ENCODE data around the gene PRAC2. TPM values are rescaled to one million over a fixed set of nuclear protein-coding genes. Genes with fewer than 3 reads are reported as not detected.

The PRAC2 gene
- total RNA-seq, 1 donor from 2014 or later = not detected

GRCh38 chr17:48725288-48726064 lies 2.5 kb downstream of the PRAC2 start:
- H3K79me2 ChIP-seq (ENCODE audit: insufficient read depth, low read length) = no peaks in the 10 kb centered on the region
- no peak overlapping the region for H2AFZ ChIP-seq (ENCODE audit: low read depth, low read length)
- peaks cover 16% of the 10 kb centered on the region for H3K9me3 Mint-ChIP-seq (ENCODE audit: unreplicated experiment)
- peaks cover 16% of the 10 kb centered on the region for H3K9me3 ChIP-seq (ENCODE audit: insufficient read depth, low read depth, low read length)
- no peaks in the 10 kb centered on the region for H3K36me3 ChIP-seq (ENCODE audit: insufficient read depth, low read length)
- H3K27ac ChIP-seq (ENCODE audit: low read depth, low read length) = no peak overlapping the region
- H3K27me3 Mint-ChIP-seq (ENCODE audit: low read depth, unreplicated experiment) = peaks cover 96% of the 10 kb centered on the region
- TF ChIP-seq EZH2 (IDR thresholded peaks at IDR 0.05; ENCODE audit: insufficient read depth, low read length) (peak; percentile 99), CTCF (IDR thresholded peaks at IDR 0.05; ENCODE audit: insufficient read depth, low read depth, low read length) (no peak)
- FAIRE-seq = no peak
- H3K27me3 ChIP-seq (ENCODE audit: insufficient read depth, low read length) = peaks cover 98% of the 10 kb centered on the region
- H3K4me2 ChIP-seq (ENCODE audit: low read length) = peak overlapping the region; percentile 15
- no peak overlapping the region for H3K4me3 ChIP-seq (ENCODE audit: insufficient read depth, low read depth, low read length)
- H3K9ac ChIP-seq (ENCODE audit: low read length) = no peak overlapping the region
- peaks cover 2% of the 10 kb centered on the region for H3K36me3 Mint-ChIP-seq (ENCODE audit: low read depth, unreplicated experiment)
- peaks cover 2% of the 10 kb centered on the region for H3K4me1 ChIP-seq (ENCODE audit: insufficient read depth, low read length)
- H3K4me1 Mint-ChIP-seq (ENCODE audit: low read depth, unreplicated experiment) = no peaks in the 10 kb centered on the region
- no peak overlapping the region for H3K27ac Mint-ChIP-seq (ENCODE audit: unreplicated experiment)
- H4K20me1 ChIP-seq (ENCODE audit: insufficient read depth, low read length) = peaks cover 2% of the 10 kb centered on the region
- H3K4me3 Mint-ChIP-seq (ENCODE audit: unreplicated experiment) = no peak overlapping the region
- no peak for DNase-seq (ENCODE audit: low read depth)

- H3K4me3 Mint-ChIP-seq (ENCODE audit: unreplicated experiment) = no peak overlapping the region
- Histone ChIP-seq H3K4me3 (ENCODE audit: insufficient read depth, low read depth, low read length) (no peak overlapping the region), H4K20me1 (ENCODE audit: insufficient read depth, low read length) (no peaks in the 10 kb centered on the region), H3K79me2 (ENCODE audit: insufficient read depth, low read length) (no peaks in the 10 kb centered on the region), H3K4me1 (ENCODE audit: insufficient read depth, low read length) (peaks cover 2% of the 10 kb centered on the region), H3K9me3 (ENCODE audit: insufficient read depth, low read depth, low read length) (peaks cover 16% of the 10 kb centered on the region), H3K27me3 (ENCODE audit: insufficient read depth, low read length) (peaks cover 98% of the 10 kb centered on the region), H2AFZ (ENCODE audit: low read depth, low read length) (no peak overlapping the region), H3K36me3 (ENCODE audit: insufficient read depth, low read length) (no peaks in the 10 kb centered on the region), H3K9ac (ENCODE audit: low read length) (no peak overlapping the region), H3K27ac (ENCODE audit: low read depth, low read length) (no peak overlapping the region), H3K4me2 (ENCODE audit: low read length) (no peak overlapping the region)
- H3K27me3 Mint-ChIP-seq (ENCODE audit: low read depth, unreplicated experiment) = peaks cover 96% of the 10 kb centered on the region
- H3K27ac Mint-ChIP-seq (ENCODE audit: unreplicated experiment) = no peak overlapping the region
- DNase-seq (ENCODE audit: low read depth) (no peak), FAIRE-seq (no peak)
- peaks cover 14% of the 10 kb centered on the region for H3K9me3 Mint-ChIP-seq (ENCODE audit: unreplicated experiment)
- TF ChIP-seq EZH2 (IDR thresholded peaks at IDR 0.05; ENCODE audit: insufficient read depth, low read length) (no peak), CTCF (IDR thresholded peaks at IDR 0.05; ENCODE audit: insufficient read depth, low read depth, low read length) (no peak)
- H3K36me3 Mint-ChIP-seq (ENCODE audit: low read depth, unreplicated experiment) = peaks cover 2% of the 10 kb centered on the region
- H3K4me1 Mint-ChIP-seq (ENCODE audit: low read depth, unreplicated experiment) = no peaks in the 10 kb centered on the region
These were observed 3.3 kb downstream of the PRAC2 start for GRCh38 chr17:48726114-48726915.

Data from astrocyte (in vitro differentiated cells and primary cell).